ENCODE data around the gene EHHADH. TPM values are rescaled to one million over a fixed set of nuclear protein-coding genes. Genes with fewer than 3 reads are reported as not detected.

The EHHADH gene
- total and polyA plus RNA-seq, 2 donors (not counting 3 experiments of a cell fraction or from before 2014, with no cell fraction given): 1.3 to 5.8 TPM

- no peaks in the 10 kb centered on the region for H3K36me3 ChIP-seq (ENCODE audit: control insufficient read depth in 2 of 2, extremely low read depth in 1 of 2, insufficient read depth in 2 of 2, low read length in 2 of 2)
- no peak overlapping the region for H3K9ac ChIP-seq (replicated peaks; ENCODE audit: extremely low read depth, insufficient read depth, low read length)
- H2AFZ ChIP-seq (ENCODE audit: low read depth, low read length): no peak overlapping the region
- dilution Hi-C loops (cut with MboI; ENCODE audit: extremely low pct_ligation_motif_present, low sequenced_read_pairs): no loop called here
- H4K20me1 ChIP-seq (replicated peaks; ENCODE audit: control insufficient read depth, extremely low read depth, insufficient read depth, low read length): no peaks in the 10 kb centered on the region
- CTCF ChIA-PET: interaction anchor here (1.1 kb wide), 1 partner anchor 10 kb away, joined by 3 read pairs; no protein-coding TSS in a partner anchor
- no peaks in the 10 kb centered on the region for H3K9me1 ChIP-seq (replicated peaks; ENCODE audit: control insufficient read depth, extremely low read depth, insufficient read depth, low read length)
- no peak for DNase-seq (ENCODE audit: low read depth, low spot score)
- H3K9me3 ChIP-seq (replicated peaks; ENCODE audit: control insufficient read depth, insufficient read depth, low read length): no peaks in the 10 kb centered on the region
- H3K4me1 ChIP-seq (ENCODE audit: control insufficient read depth, extremely low read depth, insufficient read depth, low read length): peaks cover 7% of the 10 kb centered on the region
- intact Hi-C loops (cut with micrococcal nuclease): no loop called here
- POLR2A ChIA-PET: no interaction called here
- peaks cover 36 to 37% of the 10 kb centered on the region in 2 experiments for H3K27me3 ChIP-seq (ENCODE audit: control insufficient read depth in 2 of 2, insufficient read depth in 2 of 2, low read length in 2 of 2)
- no TSS peak for BruUV-seq (replicated peaks)
- no peak overlapping the region for H3K4me2 ChIP-seq (ENCODE audit: insufficient read depth, low read length)
- H3K79me2 ChIP-seq (ENCODE audit: control insufficient read depth, insufficient read depth, low read length): no peaks in the 10 kb centered on the region
- no peak overlapping the region for H3K4me3 ChIP-seq (replicated peaks in 1 of 3; ENCODE audit: insufficient read depth in 1 of 3, low read depth in 1 of 3, low read length in 3 of 3)
- TF ChIP-seq EZH2 (IDR thresholded peaks at IDR 0.05; ENCODE audit: borderline replicate concordance, low read depth, low read length, severe bottlenecking) (no peak), MAX (IDR thresholded peaks at IDR 0.05; ENCODE audit: insufficient read depth, insufficient read length) (no peak), FOS (IDR thresholded peaks at IDR 0.05; ENCODE audit: borderline replicate concordance, insufficient read depth, low read length) (no peak), GATA2 (IDR thresholded peaks at IDR 0.05; ENCODE audit: insufficient read depth, insufficient read length, low read depth, low read length) (no peak), POLR2A (IDR thresholded peaks at IDR 0.05; ENCODE audit: low read depth, low read length) (no peak), POLR2AphosphoS5 (IDR thresholded peaks at IDR 0.05; ENCODE audit: insufficient read depth, low read depth, low read length) (no peak), CTCF (IDR thresholded peaks at IDR 0.05; ENCODE audit: extremely low read depth in 1 of 2, insufficient read depth in 1 of 2, low read depth in 1 of 2, low read length in 2 of 2) (no peak), JUN (IDR thresholded peaks at IDR 0.05; ENCODE audit: borderline replicate concordance, insufficient read depth, insufficient read length, low read depth) (no peak), MYC (IDR thresholded peaks at IDR 0.05; ENCODE audit: low read depth, low read length) (no peak)
- no peak for FAIRE-seq
- H3K27ac ChIP-seq (ENCODE audit: insufficient read depth, low read depth, low read length): no peak overlapping the region
These were observed 98.2 kb downstream of the EHHADH start for GRCh38 chr3:185155678-185156077.

All from endothelial cell of umbilical vein (primary cell).